ENCODE data around the gene UQCC5.

GRCh38 chr3:52522651-52523251 is 13.7 kb upstream of the UQCC5 start:
- TF ChIP-seq CTCF (IDR thresholded peaks at IDR 0.05) (no peak), EP300 (IDR thresholded peaks at IDR 0.05) (no peak)

Measured in esophagus muscularis mucosa (tissue), 3 donors.